Stimulated activated CD8-positive, alpha-beta memory T cell treated with anti-CD3 and anti-CD28 coated beads, Interleukin-7, amount 100 ng/mL, for 48 hours (primary cell): ENCODE results near the gene RIMS1.
"Not testable (repeated sequence)": the region's sequence is repeated elsewhere in the genome, so short reads cannot be mapped to it uniquely, and the experiment has no call there.

Experiments used
- DNase-seq, 2 donors: peaks; one replicate each; pipeline ENCODE4 v3.0.0-alpha.2; 2020; ENCODE audit warnings: low read depth in 1 of 2; ENCODE audit errors: extremely low read depth in 1 of 2

RIMS1 gene

GRCh38 chr6:72321788-72322187 lies 435.4 kb downstream of the RIMS1 start:
- DNase-seq, result no peak

GRCh38 chr6:72322771-72323170 lies 436.4 kb downstream of the RIMS1 start:
- no peak for DNase-seq

- no peak for DNase-seq
Observed at GRCh38 chr6:72324591-72324990, 438.2 kb downstream of the RIMS1 start.

GRCh38 chr6:72328775-72329174 lies 442.4 kb downstream of the RIMS1 start:
- no peak for DNase-seq

- not testable (repeated sequence) for DNase-seq
Observed at GRCh38 chr6:72335203-72335602, 448.9 kb downstream of the RIMS1 start.

GRCh38 chr6:72348926-72349325 lies 462.6 kb downstream of the RIMS1 start:
- DNase-seq, result no peak

- no peak for DNase-seq
Observed at GRCh38 chr6:72350296-72350881, 464.0 kb downstream of the RIMS1 start.

- DNase-seq, result no peak
Observed at GRCh38 chr6:72363844-72364740, 477.7 kb downstream of the RIMS1 start.

- no peak for DNase-seq
Observed at GRCh38 chr6:72365773-72366172, 479.4 kb downstream of the RIMS1 start.

- DNase-seq, result no peak
Observed at GRCh38 chr6:72367439-72367838, 481.1 kb downstream of the RIMS1 start.

GRCh38 chr6:72371473-72371872 lies 485.1 kb downstream of the RIMS1 start:
- DNase-seq, result no peak

GRCh38 chr6:72374172-72374571 lies 487.8 kb downstream of the RIMS1 start:
- DNase-seq, result no peak

GRCh38 chr6:72374857-72375256 lies 488.5 kb downstream of the RIMS1 start:
- DNase-seq, result no peak

GRCh38 chr6:72376736-72377135 lies 490.4 kb downstream of the RIMS1 start:
- no peak for DNase-seq

GRCh38 chr6:72381076-72381475 lies 494.7 kb downstream of the RIMS1 start:
- DNase-seq, result no peak

- DNase-seq, result no peak
Observed at GRCh38 chr6:72382602-72383529, 496.5 kb downstream of the RIMS1 start.

GRCh38 chr6:72386324-72386723 lies 500.0 kb downstream of the RIMS1 start:
- no peak for DNase-seq

GRCh38 chr6:72389698-72390097 lies 503.3 kb downstream of the RIMS1 start:
- no peak for DNase-seq

- no peak for DNase-seq
Observed at GRCh38 chr6:72390548-72390947, 504.2 kb downstream of the RIMS1 start.

- DNase-seq, result no peak
Observed at GRCh38 chr6:72401865-72402264, 515.5 kb downstream of the RIMS1 start.

GRCh38 chr6:72403413-72403812 lies 517.1 kb downstream of the RIMS1 start:
- DNase-seq, result no peak
